IPS-20b (cell line): ENCODE data around the gene NELFB.

Experiments
- H3K27ac ChIP-seq: one replicate; pipeline ENCODE4 v1.5.1; 2013; ENCODE audit warnings: low read length
- H3K27me3 ChIP-seq: 2 replicates; pipeline ENCODE4 v1.6.1; 2013; ENCODE audit warnings: mild to moderate bottlenecking, low read length, inconsistent platforms; ENCODE audit not compliant: insufficient read depth
- H3K36me3 ChIP-seq: 2 replicates; pipeline ENCODE4 v1.6.1; 2013; ENCODE audit warnings: low read depth, mild to moderate bottlenecking, inconsistent platforms, low read length, moderate library complexity; ENCODE audit not compliant: insufficient read depth
- H3K4me1 ChIP-seq: 2 replicates; pipeline ENCODE4 v1.6.1; 2013; ENCODE audit warnings: mild to moderate bottlenecking, control low read depth, inconsistent platforms, low read length, moderate library complexity; ENCODE audit not compliant: insufficient read depth
- H3K4me3 ChIP-seq: 2 replicates; pipeline ENCODE4 v1.5.1; 2013; ENCODE audit warnings: mild to moderate bottlenecking, low read length, inconsistent platforms
- H3K9ac ChIP-seq: 2 replicates; pipeline ENCODE4 v1.6.1; 2013; ENCODE audit warnings: low read depth, mild to moderate bottlenecking, inconsistent platforms, low read length, moderate library complexity
- H3K9me3 ChIP-seq: 2 replicates; pipeline ENCODE4 v1.6.1; 2013; ENCODE audit warnings: mild to moderate bottlenecking, low read depth, low read length, inconsistent platforms; ENCODE audit not compliant: insufficient read depth

The NELFB gene

GRCh38 chr9:137309368-137310188, 54.5 kb downstream of the NELFB start:
- peaks cover 3% of the 10 kb centered on the region; the same call in 1 of the 2 replicates for H3K4me1 ChIP-seq
- no peaks in the 10 kb centered on the region for H3K36me3 ChIP-seq

DNA sequence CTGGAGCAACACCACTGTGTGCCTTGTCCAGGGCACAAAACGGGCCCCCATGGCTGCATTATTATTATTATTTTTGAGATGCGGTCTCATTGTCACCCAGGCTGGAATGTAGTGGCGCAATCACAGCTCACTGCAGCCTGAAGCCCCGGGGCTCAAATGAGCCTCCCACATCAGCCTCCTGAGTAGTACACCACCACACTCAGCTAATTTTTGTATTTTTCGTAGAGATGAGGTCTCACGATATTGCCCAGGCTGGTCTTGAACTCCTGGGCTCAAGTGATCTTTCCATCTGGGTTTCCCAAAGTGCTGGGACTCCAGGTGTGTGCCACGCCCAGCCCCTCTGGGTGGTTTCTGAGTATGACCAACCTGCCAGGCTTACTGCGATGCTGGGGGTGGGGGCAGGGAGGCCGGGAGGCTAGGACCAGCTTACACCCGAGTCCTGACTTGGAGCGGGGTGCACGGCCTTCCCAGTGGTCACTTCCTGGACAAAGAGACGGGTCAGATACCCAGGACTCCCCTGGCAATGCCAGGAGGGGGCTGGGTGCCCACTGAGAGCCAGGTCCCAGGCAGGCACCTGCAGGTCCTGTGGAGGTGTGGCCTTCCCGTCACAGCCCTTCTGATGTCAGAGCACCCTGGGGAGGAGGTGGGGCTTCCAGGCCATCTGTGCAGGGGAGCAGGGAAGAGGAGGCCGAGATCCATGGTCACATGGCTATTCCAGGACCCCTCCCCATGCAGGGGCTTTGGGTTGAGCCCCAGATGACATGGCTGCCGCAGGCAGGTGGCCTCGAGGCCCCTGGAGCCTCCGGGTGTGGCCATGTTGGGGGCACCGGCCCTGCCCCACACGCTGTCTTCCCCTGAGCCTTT, 55.3 kb downstream of the NELFB start:
- no peak overlapping the region for H3K9ac ChIP-seq
- H3K27ac ChIP-seq = no peak overlapping the region
- H3K4me1 ChIP-seq = no peaks in the 10 kb centered on the region; the same call in 1 of the 2 replicates
- H3K9me3 ChIP-seq = no peaks in the 10 kb centered on the region
- H3K4me3 ChIP-seq = no peak overlapping the region
- H3K36me3 ChIP-seq = no peaks in the 10 kb centered on the region
- no peaks in the 10 kb centered on the region for H3K27me3 ChIP-seq

More at GRCh38 chr9:137309368-137310188, 54.5 kb downstream of the NELFB start:
- Histone ChIP-seq H3K9me3 (no peaks in the 10 kb centered on the region), H3K27me3 (no peaks in the 10 kb centered on the region), H3K9ac (no peak overlapping the region), H3K27ac (no peak overlapping the region), H3K4me3 (no peak overlapping the region)

DNA sequence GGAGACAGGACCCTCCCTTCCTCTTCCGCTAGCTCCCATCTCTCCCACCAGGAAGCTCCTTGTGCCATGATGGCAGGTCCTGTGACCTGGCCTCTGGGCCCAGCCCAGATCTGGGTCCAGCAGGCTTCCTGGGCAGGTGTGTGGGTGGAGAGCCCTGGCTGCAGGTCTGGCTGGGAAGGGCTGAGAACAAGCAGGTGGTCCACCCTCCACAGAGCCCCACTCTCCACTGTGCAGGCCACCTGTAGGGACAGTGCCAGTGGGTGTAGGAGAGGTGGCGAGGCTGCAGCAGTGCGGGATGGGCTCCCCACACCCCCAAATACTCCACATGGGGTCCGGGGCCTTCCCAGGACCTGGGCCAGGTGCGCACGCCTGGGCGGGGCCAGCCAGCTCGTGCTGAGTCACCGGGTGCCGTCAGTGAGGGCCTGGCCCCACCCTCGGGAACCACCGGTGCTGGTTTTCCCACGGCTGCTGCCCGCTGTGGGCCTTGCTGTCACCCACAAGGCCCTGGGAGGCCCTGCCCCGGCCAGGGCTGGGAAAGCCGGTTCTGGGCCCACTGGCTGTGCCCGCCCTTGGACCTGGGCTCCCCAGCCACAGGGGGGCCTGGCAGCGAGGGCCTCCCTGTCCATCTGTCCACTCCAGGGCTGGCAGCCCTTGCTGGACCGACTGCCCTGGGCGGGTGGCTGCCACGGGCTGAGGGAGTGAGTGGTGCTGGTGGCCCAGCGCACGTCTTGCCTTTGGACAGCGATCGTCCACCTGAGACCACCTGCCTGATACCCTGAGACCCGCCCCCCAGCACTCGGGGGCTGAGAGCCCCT, 56.3 kb downstream of the NELFB start:
- Histone ChIP-seq H3K27me3 (no peaks in the 10 kb centered on the region; the same call in 1 of the 2 replicates), H3K9ac (no peak overlapping the region), H3K4me1 (no peaks in the 10 kb centered on the region), H3K4me3 (no peak overlapping the region), H3K27ac (no peak overlapping the region), H3K36me3 (no peaks in the 10 kb centered on the region), H3K9me3 (no peaks in the 10 kb centered on the region)

- H3K27me3 ChIP-seq = no peaks in the 10 kb centered on the region; the same call in 1 of the 2 replicates
- H3K4me3 ChIP-seq = no peak overlapping the region
- no peak overlapping the region for H3K27ac ChIP-seq
- no peaks in the 10 kb centered on the region for H3K4me1 ChIP-seq
- H3K36me3 ChIP-seq = no peaks in the 10 kb centered on the region
- H3K9me3 ChIP-seq = no peaks in the 10 kb centered on the region
- H3K9ac ChIP-seq = no peak overlapping the region
These were observed 57.1 kb downstream of the NELFB start for GRCh38 chr9:137311986-137312851.

DNA sequence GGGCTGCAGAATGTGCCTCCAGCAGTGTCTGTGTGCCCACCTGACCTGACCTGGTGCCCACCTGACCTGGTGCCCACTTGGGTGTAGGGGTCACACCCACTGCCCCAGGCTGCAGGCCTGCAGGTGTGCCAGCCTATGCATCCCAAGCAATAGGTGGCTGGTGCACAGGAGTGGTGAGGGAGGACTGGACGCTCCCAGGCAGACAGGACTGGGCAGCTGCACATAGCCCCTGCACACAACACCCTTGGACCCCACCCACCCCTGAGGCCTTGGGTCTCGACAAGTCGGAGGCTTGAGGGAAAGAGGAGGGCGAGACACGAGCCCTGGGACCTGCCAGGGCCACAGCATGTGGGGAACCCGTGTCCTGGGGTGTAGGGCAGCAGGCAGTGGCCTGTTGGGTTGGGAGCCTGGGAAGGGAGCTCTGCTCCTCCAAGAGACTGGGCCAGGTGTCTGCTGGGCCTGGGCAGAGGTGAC, 57.8 kb downstream of the NELFB start:
- Histone ChIP-seq H3K36me3 (no peaks in the 10 kb centered on the region), H3K4me3 (no peak overlapping the region), H3K27me3 (no peaks in the 10 kb centered on the region; the same call in 1 of the 2 replicates), H3K4me1 (no peaks in the 10 kb centered on the region), H3K9ac (no peak overlapping the region), H3K9me3 (no peaks in the 10 kb centered on the region), H3K27ac (no peak overlapping the region)

- Histone ChIP-seq H3K4me3 (no peak overlapping the region), H3K9ac (no peak overlapping the region), H3K36me3 (no peaks in the 10 kb centered on the region), H3K27me3 (no peaks in the 10 kb centered on the region; the same call in 1 of the 2 replicates), H3K9me3 (no peaks in the 10 kb centered on the region), H3K27ac (no peak overlapping the region), H3K4me1 (no peaks in the 10 kb centered on the region)
These were observed 58.3 kb downstream of the NELFB start for GRCh38 chr9:137313326-137313936.

GRCh38 chr9:137313956-137314560, 58.9 kb downstream of the NELFB start:
- Histone ChIP-seq H3K9ac (no peak overlapping the region), H3K36me3 (no peaks in the 10 kb centered on the region), H3K9me3 (no peaks in the 10 kb centered on the region), H3K27ac (no peak overlapping the region), H3K4me3 (no peak overlapping the region), H3K27me3 (no peaks in the 10 kb centered on the region; the same call in 1 of the 2 replicates), H3K4me1 (no peaks in the 10 kb centered on the region)

- Histone ChIP-seq H3K36me3 (no peaks in the 10 kb centered on the region), H3K9ac (no peak overlapping the region), H3K27me3 (no peaks in the 10 kb centered on the region; the same call in 1 of the 2 replicates), H3K27ac (no peak overlapping the region), H3K9me3 (no peaks in the 10 kb centered on the region), H3K4me3 (no peak overlapping the region), H3K4me1 (no peaks in the 10 kb centered on the region)
These were observed 59.7 kb downstream of the NELFB start for GRCh38 chr9:137314561-137315560.

DNA sequence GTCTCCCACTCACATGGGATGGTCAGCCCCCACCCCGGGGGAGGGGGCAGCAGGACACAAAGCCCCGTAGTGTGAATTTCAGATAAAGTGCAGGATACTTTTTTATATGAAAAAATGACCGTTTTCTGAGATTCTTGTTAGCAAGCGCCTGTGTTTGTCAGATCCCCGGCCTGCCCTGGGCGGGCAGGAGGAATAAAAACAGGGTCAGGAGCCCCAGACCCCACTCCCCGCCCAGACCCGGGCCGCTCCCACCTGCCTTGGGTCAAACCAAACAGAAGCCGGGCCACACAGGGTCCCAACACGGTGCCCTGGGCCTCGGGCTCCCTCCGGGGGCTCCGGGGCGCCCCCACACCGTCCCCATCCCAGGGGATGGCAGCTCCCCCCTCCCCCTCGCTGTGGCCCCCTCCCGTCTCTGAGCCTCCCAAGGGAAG, 60.5 kb downstream of the NELFB start:
- no peaks in the 10 kb centered on the region for H3K4me1 ChIP-seq
- no peak overlapping the region for H3K27ac ChIP-seq

More for the DNA sequence above, 60.5 kb downstream of the NELFB start:
- no peaks in the 10 kb centered on the region; the same call in 1 of the 2 replicates for H3K27me3 ChIP-seq
- H3K9ac ChIP-seq = no peak overlapping the region
- no peaks in the 10 kb centered on the region for H3K9me3 ChIP-seq
- H3K36me3 ChIP-seq = no peaks in the 10 kb centered on the region
- H3K4me3 ChIP-seq = peak overlapping the region; percentile 22; the same call in 1 of the 2 replicates
